Thyroid gland (tissue), 4 donors: ENCODE measurements around the gene DNAH8. TPM values are rescaled to one million over a fixed set of nuclear protein-coding genes. Genes with fewer than 3 reads are reported as not detected.

Source experiments
- DNase-seq, 2 donors: peaks; one replicate each; pipeline ENCODE4 v3.0.0-alpha.2; 2019
- H3K27ac ChIP-seq, 3 donors: fragments of 200-600 bp; sonication (generic); 1 replicate in 2 of 3; 2 replicates in 1 of 3; pipeline ENCODE4 v1.5.1; 2016 to 2019; ENCODE audit warnings: mild to moderate bottlenecking in 1 of 3, moderate library complexity in 1 of 3
- H3K27me3 ChIP-seq: fragments of 200-600 bp; sonication (generic); one replicate; pipeline ENCODE4 v1.5.1; 2019
- H3K36me3 ChIP-seq, 2 donors: fragments of 200-600 bp; sonication (generic); one replicate each; pipeline ENCODE4 v1.5.1; 2016 to 2019
- H3K4me1 ChIP-seq, 2 donors: fragments of 200-600 bp; sonication (generic); one replicate each; pipeline ENCODE4 v1.5.1; 2017 to 2019
- H3K4me3 ChIP-seq, 3 donors: fragments of 200-600 bp; sonication (generic); replicated peaks in 1 of 3; 1 replicate in 2 of 3; 2 replicates in 1 of 3; pipeline ENCODE4 v1.5.1; 2016; ENCODE audit warnings: mild to moderate bottlenecking in 1 of 3
- H3K9me3 ChIP-seq: fragments of 200-600 bp; sonication (generic); one replicate; pipeline ENCODE4 v1.5.1; 2017
- CTCF ChIP-seq, 6 experiments: fragments of 200-600 bp in 3 of 6; fragments of 450-650 bp in 3 of 6; sonication (generic) in 3 of 6; IDR thresholded peaks; one replicate each; pipeline ENCODE4 v1.5.1; 2016 to 2019; ENCODE audit warnings: antibody characterized with exemption in 6 of 6, mild to moderate bottlenecking in 2 of 6, inconsistent platforms in 1 of 6, moderate library complexity in 1 of 6
- POLR2A ChIP-seq, 2 donors: fragments of 450-650 bp; IDR thresholded peaks; one replicate each; pipeline ENCODE4 v1.6.1; 2017; ENCODE audit warnings: antibody characterized with exemption in 2 of 2, mild to moderate bottlenecking in 2 of 2, moderate library complexity in 1 of 2
- WGBS, 2 donors: methylation state at CpG; one replicate each; pipeline ENCODE4 v1.1.5; 2017; 5-methylcytosine and 5-hydroxymethylcytosine counted together
- intact Hi-C: fragments of 100-400 bp; cut with DNase I; formaldehyde crosslinking; loops from one replicate; pipeline ENCODE4 v1.15.1; 2023
- total RNA-seq, 4 donors: library from RNA; depleted of rRNA; stranded (reverse); fragments of >200 nt; gene quantifications; one replicate each; pipeline ENCODE4 v1.2.3, GENCODE V29; 2016

Gene DNAH8
- total RNA-seq, 4 donors from 2014 or later = 0.04 to 4.8 (median 0.12) TPM

- Histone ChIP-seq H3K4me3 (no peak overlapping the region), H3K4me1 (no peaks in the 10 kb centered on the region), H3K27me3 (no peaks in the 10 kb centered on the region), H3K36me3 (no peaks in the 10 kb centered on the region), H3K27ac (no peak overlapping the region), H3K9me3 (no peaks in the 10 kb centered on the region)
- WGBS, 2 donors = 90 to 98% methylated on average over 2 of the region's 2 CpGs
- DNase-seq = no peak
- TF ChIP-seq POLR2A (IDR thresholded peaks at IDR 0.05) (no peak), CTCF (IDR thresholded peaks at IDR 0.05) (no peak)
- intact Hi-C loops = no loop called here
These were observed 138.1 kb downstream of the DNAH8 start for GRCh38 chr6:38853236-38853635.

GRCh38 chr6:38856492-38856891, 141.4 kb downstream of the DNAH8 start:
- Histone ChIP-seq H3K27me3 (no peaks in the 10 kb centered on the region), H3K36me3 (no peaks in the 10 kb centered on the region), H3K4me1 (no peaks in the 10 kb centered on the region), H3K27ac (no peak overlapping the region), H3K4me3 (no peak overlapping the region), H3K9me3 (no peaks in the 10 kb centered on the region)
- TF ChIP-seq POLR2A (IDR thresholded peaks at IDR 0.05) (no peak), CTCF (IDR thresholded peaks at IDR 0.05) (no peak)
- intact Hi-C loops = no loop called here
- 72 to 76% methylated on average over 2 of the region's 2 CpGs for WGBS, 2 donors
- no peak for DNase-seq

- 86% methylated on average over 5 of the region's 5 CpGs for WGBS, 2 donors
- no peak for DNase-seq
- Histone ChIP-seq H3K4me1 (no peaks in the 10 kb centered on the region), H3K27ac (no peak overlapping the region), H3K9me3 (no peaks in the 10 kb centered on the region), H3K4me3 (no peak overlapping the region), H3K27me3 (no peaks in the 10 kb centered on the region), H3K36me3 (no peaks in the 10 kb centered on the region)
- intact Hi-C loops = no loop called here
- no peak for TF ChIP-seq CTCF (IDR thresholded peaks at IDR 0.05)
- TF ChIP-seq POLR2A (IDR thresholded peaks at IDR 0.05) = no peak
These were observed 142.7 kb downstream of the DNAH8 start for GRCh38 chr6:38857815-38858214.

- no peak for TF ChIP-seq POLR2A (IDR thresholded peaks at IDR 0.05)
- TF ChIP-seq CTCF (IDR thresholded peaks at IDR 0.05) = no peak
- intact Hi-C loops = no loop called here
- Histone ChIP-seq H3K27me3 (no peaks in the 10 kb centered on the region), H3K36me3 (no peaks in the 10 kb centered on the region), H3K9me3 (no peaks in the 10 kb centered on the region), H3K27ac (no peak overlapping the region), H3K4me1 (no peaks in the 10 kb centered on the region), H3K4me3 (no peak overlapping the region)
- 89 to 92% methylated on average over 2 of the region's 2 CpGs for WGBS, 2 donors
- DNase-seq = no peak
These were observed 144.9 kb downstream of the DNAH8 start for GRCh38 chr6:38860041-38860440.

- H3K36me3 ChIP-seq = no peaks in the 10 kb centered on the region
- no peak overlapping the region for H3K4me3 ChIP-seq
- intact Hi-C loops = no loop called here
- no peak for TF ChIP-seq CTCF (IDR thresholded peaks at IDR 0.05)
- no peak for TF ChIP-seq POLR2A (IDR thresholded peaks at IDR 0.05)
- H3K4me1 ChIP-seq = no peaks in the 10 kb centered on the region
- WGBS, 2 donors = 81 to 82% methylated on average over 4 of the region's 4 CpGs
- no peak overlapping the region for H3K27ac ChIP-seq
- DNase-seq = no peak
- no peaks in the 10 kb centered on the region for H3K27me3 ChIP-seq
- H3K9me3 ChIP-seq = no peaks in the 10 kb centered on the region
These were observed 146.9 kb downstream of the DNAH8 start for GRCh38 chr6:38861926-38862401.
